Measurements from ENCODE around the gene SLC25A13. TPM values are rescaled to one million over a fixed set of nuclear protein-coding genes. Genes with fewer than 3 reads are reported as not detected.

The SLC25A13 gene
- total RNA-seq, 1 donor from 2014 or later, result 21.0 TPM

GRCh38 chr7:96225251-96225650 is 96.6 kb downstream of the SLC25A13 start:
- Mint-ChIP-seq H3K36me3 (ENCODE audit: low read depth) (peaks cover 7% of the 10 kb centered on the region), H3K27me3 (ENCODE audit: insufficient read depth) (no peaks in the 10 kb centered on the region), H3K27ac (no peak overlapping the region), H3K9me3 (peaks cover 5% of the 10 kb centered on the region), H3K4me3 (no peak overlapping the region), H3K4me1 (ENCODE audit: low read depth) (no peaks in the 10 kb centered on the region)
- intact Hi-C loops (cut with micrococcal nuclease), result no loop called here
- DNase-seq (ENCODE audit: low spot score), result no peak

GRCh38 chr7:96224685-96225084 is 97.2 kb downstream of the SLC25A13 start:
- no peak overlapping the region for H3K4me3 Mint-ChIP-seq
- intact Hi-C loops (cut with micrococcal nuclease), result no loop called here
- no peak overlapping the region for H3K27ac Mint-ChIP-seq
- no peaks in the 10 kb centered on the region for H3K27me3 Mint-ChIP-seq (ENCODE audit: insufficient read depth)
- no peak for DNase-seq (ENCODE audit: low spot score)
- H3K9me3 Mint-ChIP-seq, result peaks cover 3% of the 10 kb centered on the region
- peaks cover 3% of the 10 kb centered on the region for H3K36me3 Mint-ChIP-seq (ENCODE audit: low read depth)
- no peaks in the 10 kb centered on the region for H3K4me1 Mint-ChIP-seq (ENCODE audit: low read depth)

GRCh38 chr7:96224073-96224472 is 97.8 kb downstream of the SLC25A13 start:
- Mint-ChIP-seq H3K36me3 (ENCODE audit: low read depth) (no peaks in the 10 kb centered on the region), H3K27me3 (ENCODE audit: insufficient read depth) (no peaks in the 10 kb centered on the region), H3K4me1 (ENCODE audit: low read depth) (no peaks in the 10 kb centered on the region), H3K4me3 (no peak overlapping the region), H3K27ac (no peak overlapping the region), H3K9me3 (no peaks in the 10 kb centered on the region)
- intact Hi-C loops (cut with micrococcal nuclease), result no loop called here
- no peak for DNase-seq (ENCODE audit: low spot score)

- no peaks in the 10 kb centered on the region for H3K4me1 Mint-ChIP-seq (ENCODE audit: low read depth)
- H3K4me3 Mint-ChIP-seq, result no peak overlapping the region
- DNase-seq (ENCODE audit: low spot score), result no peak
- no peaks in the 10 kb centered on the region for H3K36me3 Mint-ChIP-seq (ENCODE audit: low read depth)
- no peaks in the 10 kb centered on the region for H3K27me3 Mint-ChIP-seq (ENCODE audit: insufficient read depth)
- H3K27ac Mint-ChIP-seq, result no peak overlapping the region
- intact Hi-C loops (cut with micrococcal nuclease), result no loop called here
- no peaks in the 10 kb centered on the region for H3K9me3 Mint-ChIP-seq
Measured at GRCh38 chr7:96221888-96222287, 100.0 kb downstream of the SLC25A13 start.

GRCh38 chr7:96219378-96220130 is 102.3 kb downstream of the SLC25A13 start:
- H3K4me3 Mint-ChIP-seq, result no peak overlapping the region
- no peaks in the 10 kb centered on the region for H3K36me3 Mint-ChIP-seq (ENCODE audit: low read depth)
- H3K27me3 Mint-ChIP-seq (ENCODE audit: insufficient read depth), result no peaks in the 10 kb centered on the region
- H3K4me1 Mint-ChIP-seq (ENCODE audit: low read depth), result no peaks in the 10 kb centered on the region
- no peak overlapping the region for H3K27ac Mint-ChIP-seq
- no peaks in the 10 kb centered on the region for H3K9me3 Mint-ChIP-seq
- DNase-seq (ENCODE audit: low spot score), result no peak
- intact Hi-C loops (cut with micrococcal nuclease), result no loop called here

- Mint-ChIP-seq H3K36me3 (ENCODE audit: low read depth) (no peaks in the 10 kb centered on the region), H3K4me3 (no peak overlapping the region), H3K27me3 (ENCODE audit: insufficient read depth) (no peaks in the 10 kb centered on the region), H3K9me3 (no peaks in the 10 kb centered on the region), H3K4me1 (ENCODE audit: low read depth) (no peaks in the 10 kb centered on the region), H3K27ac (no peak overlapping the region)
- no peak for DNase-seq (ENCODE audit: low spot score)
- intact Hi-C loops (cut with micrococcal nuclease), result no loop called here
Measured at GRCh38 chr7:96218664-96219243, 103.1 kb downstream of the SLC25A13 start.

- H3K36me3 Mint-ChIP-seq (ENCODE audit: low read depth), result no peaks in the 10 kb centered on the region
- no peak overlapping the region for H3K4me3 Mint-ChIP-seq
- no peaks in the 10 kb centered on the region for H3K4me1 Mint-ChIP-seq (ENCODE audit: low read depth)
- no peaks in the 10 kb centered on the region for H3K27me3 Mint-ChIP-seq (ENCODE audit: insufficient read depth)
- H3K27ac Mint-ChIP-seq, result no peak overlapping the region
- intact Hi-C loops (cut with micrococcal nuclease), result no loop called here
- no peaks in the 10 kb centered on the region for H3K9me3 Mint-ChIP-seq
- DNase-seq (ENCODE audit: low spot score), result no peak
Measured at GRCh38 chr7:96217147-96217546, 104.8 kb downstream of the SLC25A13 start.

- no peaks in the 10 kb centered on the region for H3K9me3 Mint-ChIP-seq
- no peaks in the 10 kb centered on the region for H3K27me3 Mint-ChIP-seq (ENCODE audit: insufficient read depth)
- H3K4me3 Mint-ChIP-seq, result no peak overlapping the region
- H3K4me1 Mint-ChIP-seq (ENCODE audit: low read depth), result no peaks in the 10 kb centered on the region
- intact Hi-C loops (cut with micrococcal nuclease), result no loop called here
- no peak overlapping the region for H3K27ac Mint-ChIP-seq
- no peaks in the 10 kb centered on the region for H3K36me3 Mint-ChIP-seq (ENCODE audit: low read depth)
- DNase-seq (ENCODE audit: low spot score), result no peak
Measured at GRCh38 chr7:96216373-96216772, 105.5 kb downstream of the SLC25A13 start.

GRCh38 chr7:96212474-96212873 is 109.4 kb downstream of the SLC25A13 start:
- no peak for DNase-seq (ENCODE audit: low spot score)

GRCh38 chr7:96211954-96212353 is 109.9 kb downstream of the SLC25A13 start:
- no peak overlapping the region for H3K4me3 Mint-ChIP-seq
- no peaks in the 10 kb centered on the region for H3K27me3 Mint-ChIP-seq (ENCODE audit: insufficient read depth)
- intact Hi-C loops (cut with micrococcal nuclease), result no loop called here
- no peak for DNase-seq (ENCODE audit: low spot score)
- no peak overlapping the region for H3K27ac Mint-ChIP-seq
- H3K36me3 Mint-ChIP-seq (ENCODE audit: low read depth), result peaks cover 2% of the 10 kb centered on the region
- H3K4me1 Mint-ChIP-seq (ENCODE audit: low read depth), result no peaks in the 10 kb centered on the region
- H3K9me3 Mint-ChIP-seq, result no peaks in the 10 kb centered on the region

More at GRCh38 chr7:96212474-96212873, 109.4 kb downstream of the SLC25A13 start:
- no peak overlapping the region for H3K4me3 Mint-ChIP-seq
- no peaks in the 10 kb centered on the region for H3K27me3 Mint-ChIP-seq (ENCODE audit: insufficient read depth)
- H3K27ac Mint-ChIP-seq, result no peak overlapping the region
- H3K9me3 Mint-ChIP-seq, result no peaks in the 10 kb centered on the region
- no peaks in the 10 kb centered on the region for H3K36me3 Mint-ChIP-seq (ENCODE audit: low read depth)
- intact Hi-C loops (cut with micrococcal nuclease), result no loop called here
- no peaks in the 10 kb centered on the region for H3K4me1 Mint-ChIP-seq (ENCODE audit: low read depth)

- intact Hi-C loops (cut with micrococcal nuclease), result no loop called here
- Mint-ChIP-seq H3K4me1 (ENCODE audit: low read depth) (no peaks in the 10 kb centered on the region), H3K9me3 (no peaks in the 10 kb centered on the region), H3K4me3 (no peak overlapping the region), H3K27me3 (ENCODE audit: insufficient read depth) (no peaks in the 10 kb centered on the region), H3K36me3 (ENCODE audit: low read depth) (peaks cover 4% of the 10 kb centered on the region), H3K27ac (no peak overlapping the region)
- DNase-seq (ENCODE audit: low spot score), result no peak
Measured at GRCh38 chr7:96205665-96206064, 116.2 kb downstream of the SLC25A13 start.

- Mint-ChIP-seq H3K4me3 (no peak overlapping the region), H3K36me3 (ENCODE audit: low read depth) (peaks cover 4% of the 10 kb centered on the region), H3K27me3 (ENCODE audit: insufficient read depth) (no peaks in the 10 kb centered on the region), H3K9me3 (no peaks in the 10 kb centered on the region), H3K4me1 (ENCODE audit: low read depth) (no peaks in the 10 kb centered on the region), H3K27ac (no peak overlapping the region)
- intact Hi-C loops (cut with micrococcal nuclease), result no loop called here
- no peak for DNase-seq (ENCODE audit: low spot score)
Measured at GRCh38 chr7:96204601-96205000, 117.3 kb downstream of the SLC25A13 start.

- Mint-ChIP-seq H3K9me3 (no peaks in the 10 kb centered on the region), H3K27ac (no peak overlapping the region), H3K27me3 (ENCODE audit: insufficient read depth) (no peaks in the 10 kb centered on the region), H3K4me1 (ENCODE audit: low read depth) (no peaks in the 10 kb centered on the region), H3K36me3 (ENCODE audit: low read depth) (peaks cover 4% of the 10 kb centered on the region), H3K4me3 (no peak overlapping the region)
- DNase-seq (ENCODE audit: low spot score), result no peak
- intact Hi-C loops (cut with micrococcal nuclease), result no loop called here
Measured at GRCh38 chr7:96203786-96204185, 118.1 kb downstream of the SLC25A13 start.
